Measurements from ENCODE around the gene LDAF1. TPM values are rescaled to one million over a fixed set of nuclear protein-coding genes. Genes with fewer than 3 reads are reported as not detected.

Gene LDAF1
- total RNA-seq, 1 donor from 2014 or later = 82.9 TPM

DNA sequence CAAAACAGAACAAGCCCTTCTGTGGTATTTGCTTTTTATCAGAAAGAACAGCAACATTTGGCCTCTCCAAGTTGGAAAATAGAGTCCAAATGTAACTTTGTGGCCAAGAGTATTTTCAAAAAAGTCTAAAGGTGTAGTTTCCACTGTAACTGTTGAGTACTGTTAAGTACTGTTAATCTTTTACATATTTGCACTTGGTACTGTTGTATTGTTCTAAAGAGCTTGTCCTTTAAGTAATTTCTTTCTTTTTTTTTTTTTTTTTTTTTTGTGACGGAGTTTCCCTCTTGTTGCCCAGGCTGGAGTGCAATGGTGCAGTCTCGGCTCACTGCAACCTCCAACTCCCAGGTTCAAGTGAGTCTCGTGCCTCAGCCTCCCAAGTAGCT, 21.5 kb downstream of the LDAF1 start:
- no peak overlapping the region for H3K4me3 ChIP-seq (ENCODE audit: low read depth, low read length)
- H3K27me3 ChIP-seq (ENCODE audit: control insufficient read depth, insufficient read depth, low read length) = no peaks in the 10 kb centered on the region
- no peak for DNase-seq (ENCODE audit: low read depth)
- peaks cover 3% of the 10 kb centered on the region for H3K36me3 ChIP-seq (ENCODE audit: control insufficient read depth, insufficient read depth, low read length)
- TF ChIP-seq, protein P1, sequence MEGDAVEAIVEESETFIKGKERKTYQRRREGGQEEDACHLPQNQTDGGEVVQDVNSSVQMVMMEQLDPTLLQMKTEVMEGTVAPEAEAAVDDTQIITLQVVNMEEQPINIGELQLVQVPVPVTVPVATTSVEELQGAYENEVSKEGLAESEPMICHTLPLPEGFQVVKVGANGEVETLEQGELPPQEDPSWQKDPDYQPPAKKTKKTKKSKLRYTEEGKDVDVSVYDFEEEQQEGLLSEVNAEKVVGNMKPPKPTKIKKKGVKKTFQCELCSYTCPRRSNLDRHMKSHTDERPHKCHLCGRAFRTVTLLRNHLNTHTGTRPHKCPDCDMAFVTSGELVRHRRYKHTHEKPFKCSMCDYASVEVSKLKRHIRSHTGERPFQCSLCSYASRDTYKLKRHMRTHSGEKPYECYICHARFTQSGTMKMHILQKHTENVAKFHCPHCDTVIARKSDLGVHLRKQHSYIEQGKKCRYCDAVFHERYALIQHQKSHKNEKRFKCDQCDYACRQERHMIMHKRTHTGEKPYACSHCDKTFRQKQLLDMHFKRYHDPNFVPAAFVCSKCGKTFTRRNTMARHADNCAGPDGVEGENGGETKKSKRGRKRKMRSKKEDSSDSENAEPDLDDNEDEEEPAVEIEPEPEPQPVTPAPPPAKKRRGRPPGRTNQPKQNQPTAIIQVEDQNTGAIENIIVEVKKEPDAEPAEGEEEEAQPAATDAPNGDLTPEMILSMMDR (IDR thresholded peaks at IDR 0.05; ENCODE audit: insufficient read depth, low read length, poor library complexity, severe bottlenecking) = no peak

DNA sequence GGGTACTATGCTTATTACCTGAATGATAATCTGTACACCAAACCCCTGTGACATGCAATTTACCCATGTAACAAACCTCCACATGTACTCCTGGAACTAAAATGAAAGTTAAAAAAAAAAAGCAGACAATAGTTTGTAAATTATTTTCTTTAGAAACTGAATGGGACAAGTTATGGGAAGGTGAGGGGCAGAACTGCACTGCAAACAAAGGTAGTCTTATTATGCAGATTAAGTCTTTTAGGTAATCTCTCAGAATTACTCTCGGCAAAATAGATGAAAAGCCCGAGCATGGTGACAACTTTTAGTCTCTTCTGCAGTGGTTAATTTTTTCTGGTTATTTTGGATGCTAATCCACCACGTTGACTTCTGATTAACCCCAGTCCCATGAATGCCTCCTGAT, 25.5 kb downstream of the LDAF1 start:
- peaks cover 3% of the 10 kb centered on the region for H3K36me3 ChIP-seq (ENCODE audit: control insufficient read depth, insufficient read depth, low read length)
- no peak for DNase-seq (ENCODE audit: low read depth)
- TF ChIP-seq, protein P1 (IDR thresholded peaks at IDR 0.05; ENCODE audit: insufficient read depth, low read length, poor library complexity, severe bottlenecking) = no peak
- H3K4me3 ChIP-seq (ENCODE audit: low read depth, low read length) = no peak overlapping the region
- no peaks in the 10 kb centered on the region for H3K27me3 ChIP-seq (ENCODE audit: control insufficient read depth, insufficient read depth, low read length)

DNA sequence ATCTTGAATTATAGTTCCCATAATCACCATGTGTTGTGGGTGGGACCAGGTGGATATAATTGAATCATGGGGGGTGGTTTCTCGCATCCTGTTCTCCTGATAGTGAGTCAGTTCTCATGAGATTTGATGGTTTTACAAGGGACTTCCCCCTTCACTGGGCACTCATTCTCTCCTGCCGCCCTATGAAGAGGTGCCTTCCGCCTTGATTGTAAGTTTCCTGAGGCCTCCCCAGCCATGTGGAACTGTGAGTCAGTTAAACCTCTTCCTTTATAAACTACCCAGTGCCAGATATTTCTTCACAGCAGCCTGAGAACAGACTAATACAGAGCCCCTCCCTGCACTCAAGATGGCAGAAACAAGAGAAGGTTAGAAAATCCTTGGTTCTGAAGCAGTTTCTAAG, 26.4 kb downstream of the LDAF1 start:
- Histone ChIP-seq H3K27me3 (ENCODE audit: control insufficient read depth, insufficient read depth, low read length) (no peaks in the 10 kb centered on the region), H3K4me3 (ENCODE audit: low read depth, low read length) (no peak overlapping the region), H3K36me3 (ENCODE audit: control insufficient read depth, insufficient read depth, low read length) (peaks cover 3% of the 10 kb centered on the region)
- TF ChIP-seq, protein P1 (IDR thresholded peaks at IDR 0.05; ENCODE audit: insufficient read depth, low read length, poor library complexity, severe bottlenecking) = no peak
- DNase-seq (ENCODE audit: low read depth) = no peak

DNA sequence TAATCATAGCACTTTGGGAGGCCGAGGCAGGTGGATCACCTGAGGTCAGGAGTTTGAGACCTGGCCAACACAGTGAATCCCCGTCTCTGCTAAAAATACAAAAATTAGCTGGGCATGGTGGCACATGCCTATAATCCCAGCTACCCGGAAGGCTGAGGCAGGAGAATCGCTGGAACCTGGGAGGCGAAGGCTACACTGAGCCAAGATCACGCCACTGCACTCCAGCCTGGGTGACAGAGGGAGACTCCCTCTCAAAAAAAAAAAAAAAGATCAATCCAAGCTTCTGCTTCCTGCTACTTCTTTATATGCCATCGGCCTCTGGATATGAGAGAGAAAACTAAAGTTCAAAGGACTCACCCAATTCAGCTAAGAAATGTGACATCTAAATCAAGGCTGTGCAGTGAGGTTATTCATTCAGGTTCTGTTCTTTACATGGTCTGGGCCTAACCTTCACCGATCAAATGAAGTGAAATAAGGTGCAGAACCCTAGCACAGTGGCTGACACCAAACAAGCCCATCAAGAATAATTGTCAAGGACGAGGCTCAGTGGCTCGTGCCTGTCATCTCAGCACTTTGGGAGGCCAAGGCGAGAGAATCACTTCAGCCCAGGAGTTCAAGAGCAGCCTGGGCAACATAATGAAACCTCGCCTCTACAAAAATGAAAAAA, 27.3 kb downstream of the LDAF1 start:
- H3K36me3 ChIP-seq (ENCODE audit: control insufficient read depth, insufficient read depth, low read length) = peaks cover 3% of the 10 kb centered on the region
- TF ChIP-seq, protein P1 (IDR thresholded peaks at IDR 0.05; ENCODE audit: insufficient read depth, low read length, poor library complexity, severe bottlenecking) = no peak

DNA sequence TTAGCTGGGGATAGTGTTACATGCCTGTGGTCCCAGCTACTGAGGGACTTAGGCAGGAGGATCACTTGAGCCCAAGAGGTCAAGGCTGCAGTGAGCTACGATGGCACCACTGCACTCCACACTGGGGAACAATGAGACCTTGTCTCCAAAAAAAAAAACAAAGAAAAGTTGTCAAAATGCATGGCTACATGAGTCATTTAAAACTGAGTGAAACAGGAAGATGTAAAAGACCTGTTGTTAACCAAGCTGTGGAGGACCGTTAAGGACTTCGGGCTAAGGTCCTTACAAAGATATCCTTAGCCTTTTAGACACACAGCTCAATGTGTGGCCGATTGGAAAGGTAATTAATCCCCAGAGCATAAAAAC, 27.8 kb downstream of the LDAF1 start:
- TF ChIP-seq, protein P1 (IDR thresholded peaks at IDR 0.05; ENCODE audit: insufficient read depth, low read length, poor library complexity, severe bottlenecking) = no peak
- Histone ChIP-seq H3K4me3 (ENCODE audit: low read depth, low read length) (no peak overlapping the region), H3K27me3 (ENCODE audit: control insufficient read depth, insufficient read depth, low read length) (no peaks in the 10 kb centered on the region), H3K36me3 (ENCODE audit: control insufficient read depth, insufficient read depth, low read length) (peaks cover 1% of the 10 kb centered on the region)
- no peak for DNase-seq (ENCODE audit: low read depth)

More for the DNA sequence above, 27.3 kb downstream of the LDAF1 start:
- Histone ChIP-seq H3K4me3 (ENCODE audit: low read depth, low read length) (no peak overlapping the region), H3K27me3 (ENCODE audit: control insufficient read depth, insufficient read depth, low read length) (no peaks in the 10 kb centered on the region)
- DNase-seq (ENCODE audit: low read depth) = no peak

DNA sequence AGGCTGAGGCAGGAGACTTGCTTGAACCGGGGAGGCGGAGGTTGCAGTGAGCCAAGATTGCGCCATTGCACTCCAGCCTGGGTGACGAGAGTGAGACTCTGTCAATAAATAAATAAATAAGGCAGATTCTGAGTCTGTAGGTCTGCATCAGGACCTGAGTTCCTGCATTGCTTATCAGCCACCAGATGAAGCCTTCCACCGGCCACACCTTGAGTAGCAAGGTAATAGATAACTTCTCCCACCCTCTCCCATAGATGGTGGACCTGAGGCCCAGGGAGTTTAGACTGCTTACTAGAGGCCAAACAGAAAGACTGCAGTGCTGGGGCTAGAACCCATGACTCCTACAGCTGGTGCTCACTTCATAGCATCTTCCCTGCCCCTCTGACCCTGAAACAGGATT, 30.8 kb downstream of the LDAF1 start:
- no peaks in the 10 kb centered on the region for H3K36me3 ChIP-seq (ENCODE audit: control insufficient read depth, insufficient read depth, low read length)
- no peak for DNase-seq (ENCODE audit: low read depth)
- no peak overlapping the region for H3K4me3 ChIP-seq (ENCODE audit: low read depth, low read length)
- no peaks in the 10 kb centered on the region for H3K27me3 ChIP-seq (ENCODE audit: control insufficient read depth, insufficient read depth, low read length)
- TF ChIP-seq, protein P1 (IDR thresholded peaks at IDR 0.05; ENCODE audit: insufficient read depth, low read length, poor library complexity, severe bottlenecking) = no peak

Data from kidney epithelial cell (primary cell).